H1 (cell line): Measurements from ENCODE around the gene RGS6. TPM values are rescaled to one million over a fixed set of nuclear protein-coding genes. Genes with fewer than 3 reads are reported as not detected.
A peak's percentile ranks its signal among the peaks of the same experiment; 100 is the strongest.

Source experiments
- CTCF ChIA-PET: fragments of 300-600 bp; sonication (Branson Sonifier 250); formaldehyde crosslinking; loops from one replicate; lab custom pipeline; 2021; ENCODE audit not compliant: partially characterized antibody; lab: Charles Lee
- POLR2A ChIA-PET: fragments of 300-600 bp; sonication (Branson Sonifier 250); formaldehyde crosslinking; loops from one replicate; lab custom pipeline; 2021; ENCODE audit warnings: inconsistent platforms; ENCODE audit not compliant: partially characterized antibody; lab: Charles Lee
- DNase-seq, 2 experiments: peaks; one replicate each; pipeline versions ENCODE4 v3.0.0 to v3.0.0-alpha.2; 2010 to 2022; ENCODE audit warnings: low spot score in 2 of 2, low read depth in 1 of 2, mixed read lengths in 1 of 2
- FAIRE-seq: peaks from 2 replicates; lab custom pipeline; 2011; peaks lifted over from hg19 to GRCh38; lab: Jason Lieb, UNC
- H2AFZ ChIP-seq: 2 replicates; pipeline ENCODE4 v1.8.1; 2012; ENCODE audit warnings: low read length, inconsistent platforms
- H2AK5ac ChIP-seq: 2 replicates; pipeline ENCODE4 v1.6.1; 2013; ENCODE audit warnings: low read depth, low read length
- H2BK120ac ChIP-seq: replicated peaks from 2 replicates; pipeline ENCODE3; 2013; ENCODE audit warnings: low read depth, low read length, inconsistent platforms
- H2BK12ac ChIP-seq: 2 replicates; pipeline ENCODE4 v1.6.1; 2013; ENCODE audit warnings: low read depth, low read length
- H2BK15ac ChIP-seq: 2 replicates; pipeline ENCODE4 v1.6.1; 2013; ENCODE audit warnings: low read length
- H2BK20ac ChIP-seq: 2 replicates; pipeline ENCODE4 v1.6.1; 2013; ENCODE audit warnings: low read length
- H2BK5ac ChIP-seq: 2 replicates; pipeline ENCODE4 v1.6.1; 2013; ENCODE audit warnings: low read depth, low read length
- H3K14ac ChIP-seq: 2 replicates; pipeline ENCODE4 v1.6.1; 2013; ENCODE audit warnings: inconsistent platforms; ENCODE audit not compliant: insufficient read length
- H3K18ac ChIP-seq: 2 replicates; pipeline ENCODE4 v1.6.1; 2013; ENCODE audit warnings: low read length; ENCODE audit errors: extremely low read depth
- H3K23ac ChIP-seq: 2 replicates; pipeline ENCODE4 v1.6.1; 2013; ENCODE audit warnings: inconsistent platforms; ENCODE audit not compliant: insufficient read length
- H3K23me2 ChIP-seq: 2 replicates; pipeline ENCODE4 v1.6.1; 2013; ENCODE audit warnings: low read depth, low read length
- H3K27ac ChIP-seq: 2 replicates; pipeline ENCODE4 v1.6.1; 2011; ENCODE audit warnings: low read depth, low read length, inconsistent platforms
- H3K27me3 ChIP-seq, 4 experiments: replicated peaks in 1 of 4; 1 replicate in 1 of 4; 2 replicates in 3 of 4; pipeline versions ENCODE4 v1.6.1 to v1.8.1; 2011 to 2013; ENCODE audit warnings: low read length in 3 of 4, mild to moderate bottlenecking in 3 of 4, inconsistent platforms in 2 of 4, mixed read lengths in 2 of 4, moderate library complexity in 1 of 4; ENCODE audit not compliant: control insufficient read depth in 3 of 4, insufficient read depth in 3 of 4; ENCODE audit errors: extremely low read depth in 1 of 4
- H3K36me3 ChIP-seq, 4 experiments: 2 replicates each; pipeline versions ENCODE4 v1.6.1 to v1.8.1; 2011 to 2013; ENCODE audit warnings: mild to moderate bottlenecking in 4 of 4, low read length in 3 of 4, moderate library complexity in 2 of 4, control low read depth in 1 of 4, inconsistent platforms in 1 of 4; ENCODE audit not compliant: insufficient read depth in 4 of 4, control insufficient read depth in 2 of 4
- H3K4ac ChIP-seq: replicated peaks from 2 replicates; pipeline ENCODE3; 2013; ENCODE audit warnings: low read length, low read depth, mixed read lengths, inconsistent platforms; ENCODE audit not compliant: insufficient read length
- H3K4me1 ChIP-seq, 4 experiments: replicated peaks in 1 of 4; 1 replicate in 1 of 4; 2 replicates in 3 of 4; pipeline versions ENCODE4 v1.6.1 to v1.8.1; 2011 to 2013; ENCODE audit warnings: low read length in 3 of 4, inconsistent platforms in 2 of 4, mixed read lengths in 1 of 4; ENCODE audit not compliant: insufficient read depth in 4 of 4, control insufficient read depth in 3 of 4
- H3K4me2 ChIP-seq, 2 experiments: 2 replicates each; pipeline versions ENCODE4 v1.6.1 to v1.8.1; 2011 to 2013; ENCODE audit warnings: low read depth in 2 of 2, low read length in 2 of 2, control low read depth in 1 of 2, inconsistent platforms in 1 of 2, mild to moderate bottlenecking in 1 of 2; ENCODE audit not compliant: insufficient read depth in 1 of 2
- H3K4me3 ChIP-seq, 4 experiments: fragments of 200-600, 300-600 bp in 1 of 4; sonication (generic), shearing (Covaris generic), sonication (Bioruptor Twin) in 1 of 4; 2 replicates each; pipeline versions ENCODE4 v1.5.1 to v1.8.1; 2011 to 2016; ENCODE audit warnings: low read length in 4 of 4, low read depth in 3 of 4, control low read depth in 2 of 4, inconsistent platforms in 2 of 4, mild to moderate bottlenecking in 2 of 4, mixed read lengths in 1 of 4, moderate library complexity in 1 of 4; ENCODE audit not compliant: insufficient read depth in 2 of 4; ENCODE audit errors: extremely low read depth in 1 of 4
- H3K56ac ChIP-seq: replicated peaks from 2 replicates; pipeline ENCODE3; 2013; ENCODE audit warnings: low read depth, mild to moderate bottlenecking, mixed read lengths, low read length, inconsistent platforms; ENCODE audit not compliant: insufficient read length
- H3K79me1 ChIP-seq: 2 replicates; pipeline ENCODE4 v1.6.1; 2013; ENCODE audit warnings: low read depth, low read length, control low read depth
- H3K79me2 ChIP-seq, 2 experiments: 2 replicates each; pipeline versions ENCODE4 v1.6.1 to v1.8.1; 2012 to 2013; ENCODE audit warnings: low read length in 2 of 2, mild to moderate bottlenecking in 2 of 2, inconsistent platforms in 1 of 2; ENCODE audit not compliant: insufficient read depth in 2 of 2, control insufficient read depth in 1 of 2
- H3K9ac ChIP-seq, 4 experiments: replicated peaks in 1 of 4; 1 replicate in 1 of 4; 2 replicates in 3 of 4; pipeline versions ENCODE4 v1.6.1 to v1.8.1; 2011 to 2013; ENCODE audit warnings: low read depth in 3 of 4, low read length in 3 of 4, control low read depth in 2 of 4, mild to moderate bottlenecking in 2 of 4, moderate library complexity in 2 of 4, inconsistent platforms in 1 of 4; ENCODE audit errors: extremely low read depth in 1 of 4
- H3K9me3 ChIP-seq, 2 experiments: 2 replicates each; pipeline versions ENCODE4 v1.6.1 to v1.8.1; 2012 to 2013; ENCODE audit warnings: mild to moderate bottlenecking in 2 of 2, moderate library complexity in 2 of 2, control low read depth in 1 of 2, inconsistent platforms in 1 of 2, low read depth in 1 of 2, low read length in 1 of 2, mixed read lengths in 1 of 2; ENCODE audit not compliant: insufficient read depth in 2 of 2
- H4K20me1 ChIP-seq, 2 experiments: replicated peaks in 1 of 2; 2 replicates each; pipeline versions ENCODE3 to v1.8.1; 2011 to 2013; ENCODE audit warnings: inconsistent platforms in 2 of 2, low read length in 2 of 2, mild to moderate bottlenecking in 1 of 2; ENCODE audit not compliant: insufficient read depth in 2 of 2, control insufficient read depth in 1 of 2
- H4K5ac ChIP-seq: 2 replicates; pipeline ENCODE4 v1.6.1; 2013; ENCODE audit warnings: low read length, low read depth, mixed read lengths, inconsistent platforms; ENCODE audit not compliant: insufficient read length
- H4K8ac ChIP-seq: 2 replicates; pipeline ENCODE4 v1.8.0; 2013; ENCODE audit warnings: mild to moderate bottlenecking, moderate library complexity, low read length, inconsistent platforms; ENCODE audit not compliant: insufficient read depth; ENCODE audit errors: extremely low read depth
- H4K91ac ChIP-seq: replicated peaks from 2 replicates; pipeline ENCODE3; 2013; ENCODE audit warnings: low read length, mixed read lengths, inconsistent platforms; ENCODE audit not compliant: insufficient read length
- GTF2F1 ChIP-seq: IDR thresholded peaks from 2 replicates; pipeline ENCODE4 v1.6.1; 2012; ENCODE audit warnings: low read depth, low read length, improper control_type of control experiment, borderline replicate concordance
- JUN ChIP-seq: IDR thresholded peaks from 2 replicates; pipeline ENCODE4 v1.6.1; 2011; ENCODE audit warnings: low read depth, mild to moderate bottlenecking, improper control_type of control experiment, low read length
- NRF1 ChIP-seq: IDR thresholded peaks from 2 replicates; pipeline ENCODE4 v1.6.1; 2011; ENCODE audit warnings: mild to moderate bottlenecking, low read depth, low read length, improper control_type of control experiment
- SP1 ChIP-seq: IDR thresholded peaks from 2 replicates; pipeline ENCODE4 v1.6.1; 2011; ENCODE audit warnings: low read depth, low read length
- SP4 ChIP-seq: IDR thresholded peaks from 2 replicates; pipeline ENCODE4 v1.6.1; 2012; ENCODE audit warnings: low read length, inconsistent platforms
- WGBS, 2 experiments: shearing (Covaris generic) in 1 of 2; methylation state at CpG; one replicate each; pipeline versions ENCODE4 v1.1.6 to v1.1.7; 2013 to 2015; ENCODE audit warnings: low lambda C conversion rate in 2 of 2, mixed read lengths in 2 of 2, inconsistent platforms in 1 of 2, low coverage in 1 of 2, missing lambda C conversion rate in 1 of 2; ENCODE audit not compliant: insufficient replicate concordance in 2 of 2, insufficient coverage in 1 of 2, insufficient read length in 1 of 2; ENCODE audit errors: extremely low coverage in 1 of 2, missing lambda C conversion rate in 1 of 2; 5-methylcytosine and 5-hydroxymethylcytosine counted together
- polyA plus RNA-seq, 7 experiments: library from polyadenylated mRNA; depleted of rRNA in 3 of 7; stranded (reverse) in 5 of 7; unstranded in 2 of 7; fragments of >200 nt in 5 of 7; fragments of 200-250 nt in 2 of 7; gene quantifications; 1 replicate in 5 of 7; 2 replicates in 1 of 7; 4 replicates in 1 of 7; pipeline versions ENCODE4 v1.2.1 to v1.2.3, GENCODE V29; 2011 to 2013; ENCODE audit warnings: missing spikeins in 2 of 7, mixed read lengths in 2 of 7
- total RNA-seq: library from RNA; stranded (reverse); fragmentation: NEBNext Ultra II Directional; extraction: Animal tissue kit (Norgen Biotek cat#: 25700); gene quantifications from 2 replicates; pipeline ENCODE4 v1.2.1, GENCODE V29; 2021

Gene RGS6
- total and polyA plus RNA-seq, 2 of the 8 experiments (the other 6 are each of a cell fraction or from before 2014, with no cell fraction given) = 0.26 to 1.1 TPM

GRCh38 chr14:72451054-72451972 lies 519.1 kb downstream of the RGS6 start:
- H3K4me2 ChIP-seq = no peak overlapping the region
- H4K8ac ChIP-seq = no peak overlapping the region
- no peaks in the 10 kb centered on the region; the same call in 1 of the 2 replicates for H3K23me2 ChIP-seq
- H3K4me1 ChIP-seq = peaks cover 0 to 4% (median 0%) of the 10 kb centered on the region in 4 experiments; a peak in 1 of 7 replicates
- ChIA-PET POLR2A (interaction anchor here (0.6 kb wide), 1 partner anchor 17 kb away, joined by 3 read pairs; no protein-coding TSS in a partner anchor), CTCF (interaction anchor here (0.7 kb wide), 1 partner anchor 10 kb away, joined by 4 read pairs; no protein-coding TSS in a partner anchor)
- no peak overlapping the region for H2BK120ac ChIP-seq
- H3K23ac ChIP-seq = no peak overlapping the region
- peak overlapping the region; percentile 91 for H2AFZ ChIP-seq
- H4K91ac ChIP-seq = no peak overlapping the region
- H3K18ac ChIP-seq = peak overlapping the region; percentile 62; the same call in 1 of the 2 replicates
- 91% methylated on average over 17 of the region's 17 CpGs; no CpG with 5 or more reads in 1 of the 2 experiments for WGBS, 2 experiments
- no peaks in the 10 kb centered on the region for H3K9me3 ChIP-seq
- H3K79me1 ChIP-seq = no peaks in the 10 kb centered on the region
- no peaks in the 10 kb centered on the region for H3K27me3 ChIP-seq
- DNase-seq = no peak
- H2BK5ac ChIP-seq = peak overlapping the region; percentile 38; the same call in 1 of the 2 replicates
- no peaks in the 10 kb centered on the region for H3K36me3 ChIP-seq
- H3K9ac ChIP-seq = no peak overlapping the region
- H3K79me2 ChIP-seq = no peaks in the 10 kb centered on the region
- H3K14ac ChIP-seq = no peak overlapping the region
- H3K56ac ChIP-seq = no peak overlapping the region
- H3K4me3 ChIP-seq = no peak overlapping the region
- H4K5ac ChIP-seq = no peak overlapping the region
- FAIRE-seq = no peak
- H4K20me1 ChIP-seq = no peaks in the 10 kb centered on the region
- H3K27ac ChIP-seq = no peak overlapping the region
- H2BK12ac ChIP-seq = peak overlapping the region; percentile 82
- H2BK20ac ChIP-seq = no peak overlapping the region
- no peak overlapping the region; the same call in 1 of the 2 replicates for H2AK5ac ChIP-seq
- H3K4ac ChIP-seq = no peak overlapping the region
- TF ChIP-seq SP4 (no peak), SP1 (no peak), NRF1 (no peak), JUN (no peak), GTF2F1 (no peak)
- no peak overlapping the region for H2BK15ac ChIP-seq
